GM23338 (cell line): ENCODE measurements around the gene TPCN2. TPM values are rescaled to one million over a fixed set of nuclear protein-coding genes. Genes with fewer than 3 reads are reported as not detected.

Source experiments
- ATAC-seq: fragments of 200-7000 bp; cut with Tn5 transposase; 3 replicates; pipeline ENCODE4 v1.9.1; 2020
- DNase-seq: peaks from one replicate; pipeline ENCODE4 v3.0.0-alpha.2; 2015; ENCODE audit warnings: low spot score
- H2AFZ ChIP-seq: fragments of 200-600 bp; sonication (generic); 2 replicates; pipeline ENCODE4 v1.8.0; 2016; ENCODE audit warnings: antibody characterized with exemption, mild to moderate bottlenecking, moderate library complexity
- H3F3A ChIP-seq: fragments of 200-600 bp; sonication (generic); replicated peaks from 2 replicates; pipeline ENCODE4 v1.8.0; 2017; ENCODE audit warnings: antibody characterized with exemption, mixed run types, low read depth
- H3K27ac ChIP-seq: fragments of 200-600 bp; sonication (generic); 2 replicates; pipeline ENCODE4 v1.6.1; 2016; ENCODE audit warnings: low read depth
- H3K27me3 ChIP-seq: fragments of 200-600 bp; sonication (generic); 2 replicates; pipeline ENCODE4 v1.8.0; 2016; ENCODE audit warnings: mild to moderate bottlenecking, mixed run types, moderate library complexity; ENCODE audit not compliant: insufficient read depth
- H3K36me3 ChIP-seq: fragments of 200-600 bp; sonication (generic); 2 replicates; pipeline ENCODE4 v1.8.0; 2016; ENCODE audit warnings: mild to moderate bottlenecking; ENCODE audit not compliant: insufficient read depth
- H3K4me1 ChIP-seq: fragments of 200-600 bp; sonication (generic); 2 replicates; pipeline ENCODE4 v1.8.0; 2016; ENCODE audit warnings: mild to moderate bottlenecking, moderate library complexity; ENCODE audit not compliant: insufficient read depth
- H3K4me2 ChIP-seq: fragments of 200-600 bp; sonication (generic); 2 replicates; pipeline ENCODE4 v1.7.1; 2017; ENCODE audit warnings: mixed run types
- H3K4me3 ChIP-seq: fragments of 200-600 bp; sonication (generic); 2 replicates; pipeline ENCODE4 v1.6.1; 2016; ENCODE audit warnings: mixed run types
- H3K79me2 ChIP-seq: fragments of 200-600 bp; sonication (generic); replicated peaks from 2 replicates; pipeline ENCODE4 v1.8.0; 2017; ENCODE audit warnings: mild to moderate bottlenecking; ENCODE audit not compliant: insufficient read depth
- H3K9me2 ChIP-seq: fragments of 200-600 bp; sonication (generic); 2 replicates; pipeline ENCODE4 v1.8.0; 2017; ENCODE audit not compliant: insufficient read depth
- H4K20me1 ChIP-seq: fragments of 200-600 bp; sonication (generic); replicated peaks from 2 replicates; pipeline ENCODE4 v1.8.0; 2017; ENCODE audit warnings: mild to moderate bottlenecking; ENCODE audit not compliant: insufficient read depth
- H3K27ac Mint-ChIP-seq: 2 replicates; pipeline ENCODE4 v1.8.0; 2020; ENCODE audit warnings: inconsistent platforms, mild to moderate bottlenecking, moderate library complexity, mixed read lengths
- H3K27me3 Mint-ChIP-seq: 3 replicates; pipeline ENCODE4 v1.8.0; 2022; ENCODE audit warnings: low read depth, mild to moderate bottlenecking, moderate library complexity, mixed read lengths, inconsistent platforms; ENCODE audit not compliant: insufficient read depth, poor library complexity
- H3K36me3 Mint-ChIP-seq: 3 replicates; pipeline ENCODE4 v1.8.0; 2021; ENCODE audit warnings: low read depth, mild to moderate bottlenecking, inconsistent platforms, moderate library complexity, mixed read lengths
- H3K4me1 Mint-ChIP-seq: 3 replicates; pipeline ENCODE4 v1.8.0; 2020; ENCODE audit warnings: mild to moderate bottlenecking, inconsistent platforms, mixed read lengths
- H3K4me3 Mint-ChIP-seq: 3 replicates; pipeline ENCODE4 v1.8.0; 2021; ENCODE audit warnings: moderate library complexity, mild to moderate bottlenecking, inconsistent platforms, mixed read lengths
- H3K9me3 Mint-ChIP-seq: 3 replicates; pipeline ENCODE4 v1.8.0; 2020; ENCODE audit warnings: moderate library complexity, mild to moderate bottlenecking, inconsistent platforms, mixed read lengths
- CREB1 ChIP-seq: fragments of 250-450 bp; sonication (Bioruptor Pico); IDR thresholded peaks from 2 replicates; pipeline ENCODE4 v1.5.0; 2020; ENCODE audit warnings: low read depth, mild to moderate bottlenecking, moderate library complexity
- ETS1 ChIP-seq: IDR thresholded peaks from 2 replicates; pipeline ENCODE4 v1.6.1; 2016; ENCODE audit warnings: antibody characterized with exemption
- EZH2 ChIP-seq: fragments of 200-600 bp; sonication (generic); IDR thresholded peaks from one replicate; pipeline ENCODE4 v1.8.0; 2017; ENCODE audit warnings: antibody characterized with exemption, mild to moderate bottlenecking, low read depth; ENCODE audit not compliant: unreplicated experiment
- EZH2phosphoT487 ChIP-seq: fragments of 200-600 bp; sonication (generic); IDR thresholded peaks from one replicate; pipeline ENCODE4 v1.8.1; 2018; ENCODE audit warnings: antibody characterized with exemption; ENCODE audit not compliant: unreplicated experiment
- JUNB ChIP-seq: IDR thresholded peaks from one replicate; pipeline ENCODE4 v1.6.1; 2016; ENCODE audit warnings: antibody characterized with exemption; ENCODE audit not compliant: unreplicated experiment
- NANOG ChIP-seq: IDR thresholded peaks from 2 replicates; pipeline ENCODE4 v1.6.1; 2016; ENCODE audit warnings: antibody characterized with exemption, borderline replicate concordance
- POLR2AphosphoS5 ChIP-seq: IDR thresholded peaks from 2 replicates; pipeline ENCODE4 v1.6.1; 2016; ENCODE audit warnings: antibody characterized with exemption, low read depth
- REST ChIP-seq: IDR thresholded peaks from one replicate; pipeline ENCODE4 v1.6.1; 2018; ENCODE audit warnings: antibody characterized with exemption; ENCODE audit not compliant: unreplicated experiment
- STAT1 ChIP-seq: IDR thresholded peaks from one replicate; pipeline ENCODE4 v1.6.1; 2016; ENCODE audit warnings: antibody characterized with exemption; ENCODE audit not compliant: unreplicated experiment
- ZNF331 ChIP-seq: fragments of 250-450 bp; sonication (Bioruptor Pico); IDR thresholded peaks from 2 replicates; pipeline ENCODE4 v1.5.0; 2020; ENCODE audit warnings: low read depth, mild to moderate bottlenecking, moderate library complexity
- ZNF462 ChIP-seq: fragments of 250-450 bp; sonication (Bioruptor Pico); IDR thresholded peaks from 2 replicates; pipeline ENCODE4 v1.5.0; 2020; ENCODE audit warnings: mild to moderate bottlenecking, moderate library complexity
- polyA plus RNA-seq: library from polyadenylated mRNA; unstranded; fragments of >200 nt; fragmentation: Nextera tagmentation; extraction: Ambion mirVana; gene quantifications from 2 replicates; pipeline ENCODE4 v1.2.1, GENCODE V29; 2016
- total RNA-seq: library from RNA; depleted of rRNA; stranded (reverse); fragments of >200 nt; shearing (Covaris generic); gene quantifications from 2 replicates; pipeline ENCODE4 v1.2.3, GENCODE V29; 2014

The TPCN2 gene
- total and polyA plus RNA-seq, 2 experiments from 2014 or later = 5.8 to 14.7 TPM

GRCh38 chr11:69064394-69064957 is 15.7 kb downstream of the TPCN2 start (continued):
- TF ChIP-seq REST (no peak), ETS1 (no peak), EZH2phosphoT487 (no peak), STAT1 (no peak), POLR2AphosphoS5 (no peak), ZNF331 (no peak)

- TF ChIP-seq JUNB (no peak), ZNF331 (no peak), ZNF462 (CRISPR knock-in tag) (no peak), STAT1 (no peak), EZH2 (no peak), CREB1 (CRISPR knock-in tag) (no peak), NANOG (no peak), POLR2AphosphoS5 (no peak), ETS1 (no peak), EZH2phosphoT487 (no peak)
- Histone ChIP-seq H3K4me3 (no peak overlapping the region), H3K27me3 (no peaks in the 10 kb centered on the region), H3K79me2 (no peaks in the 10 kb centered on the region), H3K27ac (no peak overlapping the region), H4K20me1 (no peaks in the 10 kb centered on the region; the same call in 1 of the 2 replicates), H3K4me2 (no peak overlapping the region), H3F3A (no peaks in the 10 kb centered on the region), H2AFZ (no peak overlapping the region), H3K9me2 (no peaks in the 10 kb centered on the region), H3K4me1 (no peaks in the 10 kb centered on the region), H3K36me3 (no peaks in the 10 kb centered on the region)
- no peak overlapping the region for H3K27ac Mint-ChIP-seq
- no peaks in the 10 kb centered on the region for H3K9me3 Mint-ChIP-seq
- no peak overlapping the region for H3K4me3 Mint-ChIP-seq
- ATAC-seq (no peak), DNase-seq (no peak)
- H3K27me3 Mint-ChIP-seq = peaks cover 7% of the 10 kb centered on the region
- H3K36me3 Mint-ChIP-seq = peaks cover 9% of the 10 kb centered on the region
- H3K4me1 Mint-ChIP-seq = no peaks in the 10 kb centered on the region; the same call in 2 of the 3 replicates
Observed at GRCh38 chr11:69065147-69065710, 16.5 kb downstream of the TPCN2 start.
